Endothelial cell of umbilical vein (primary cell): Measurements from ENCODE around the gene NUP54. TPM values are rescaled to one million over a fixed set of nuclear protein-coding genes. Genes with fewer than 3 reads are reported as not detected.

Experiments used
- BruUV-seq: library from RNA; stranded (reverse); fragments of 400-500 nt; replicated peaks from 2 replicates; lab custom pipeline; 2021; lab: Mats Ljungman, UMichigan
- CTCF ChIA-PET: fragments of 300-600, 350-600 bp; sonication (Branson Sonifier 250); formaldehyde crosslinking; loops from one replicate; lab custom pipeline; 2021; ENCODE audit warnings: antibody characterized with exemption, inconsistent platforms; lab: Charles Lee
- POLR2A ChIA-PET: fragments of 300-600, 350-600 bp; sonication (Branson Sonifier 250); formaldehyde crosslinking; loops from one replicate; lab custom pipeline; 2021; ENCODE audit warnings: antibody characterized with exemption, inconsistent platforms; lab: Charles Lee
- DNase-seq: peaks from one replicate; pipeline ENCODE4 v3.0.0-alpha.2; 2011; ENCODE audit warnings: low read depth, low spot score
- FAIRE-seq: peaks from 2 replicates; lab custom pipeline; 2011; peaks lifted over from hg19 to GRCh38; lab: Jason Lieb, UNC
- H2AFZ ChIP-seq: 2 replicates; pipeline ENCODE4 v1.6.0; 2012; ENCODE audit warnings: low read depth, low read length, control low read depth, inconsistent platforms
- H3K27ac ChIP-seq: 2 replicates; pipeline ENCODE4 v1.5.1; 2011; ENCODE audit warnings: low read depth, mild to moderate bottlenecking, control low read depth, low read length, moderate library complexity; ENCODE audit not compliant: insufficient read depth
- H3K27me3 ChIP-seq, 2 experiments: 2 replicates each; pipeline versions ENCODE4 v1.6.0 to v1.6.1; 2011; ENCODE audit warnings: low read length in 2 of 2, mixed read lengths in 1 of 2; ENCODE audit not compliant: control insufficient read depth in 2 of 2, insufficient read depth in 2 of 2
- H3K36me3 ChIP-seq, 2 experiments: 2 replicates in 1 of 2; 3 replicates in 1 of 2; pipeline ENCODE4 v1.5.1; 2011; ENCODE audit warnings: low read length in 2 of 2, mild to moderate bottlenecking in 1 of 2, moderate library complexity in 1 of 2; ENCODE audit not compliant: control insufficient read depth in 2 of 2, insufficient read depth in 2 of 2; ENCODE audit errors: extremely low read depth in 1 of 2
- H3K4me1 ChIP-seq: 3 replicates; pipeline ENCODE4 v1.5.1; 2011; ENCODE audit warnings: mild to moderate bottlenecking, low read length; ENCODE audit not compliant: control insufficient read depth, insufficient read depth; ENCODE audit errors: extremely low read depth
- H3K4me2 ChIP-seq: 2 replicates; pipeline ENCODE4 v1.6.1; 2011; ENCODE audit warnings: low read length, control low read depth, mixed read lengths; ENCODE audit not compliant: insufficient read depth
- H3K4me3 ChIP-seq, 3 experiments: fragments of 200-600 bp in 1 of 3; sonication (generic), shearing (Covaris generic) in 1 of 3; replicated peaks in 1 of 3; 2 replicates each; pipeline ENCODE4 v1.5.1; 2011 to 2016; ENCODE audit warnings: control low read depth in 3 of 3, low read length in 3 of 3, mild to moderate bottlenecking in 2 of 3, inconsistent platforms in 1 of 3, low read depth in 1 of 3, moderate library complexity in 1 of 3; ENCODE audit not compliant: insufficient read depth in 1 of 3
- H3K79me2 ChIP-seq: 2 replicates; pipeline ENCODE4 v1.6.0; 2012; ENCODE audit warnings: low read length, inconsistent platforms; ENCODE audit not compliant: control insufficient read depth, insufficient read depth
- H3K9ac ChIP-seq: replicated peaks from 2 replicates; pipeline ENCODE3; 2011; ENCODE audit warnings: low read length, control low read depth; ENCODE audit not compliant: insufficient read depth; ENCODE audit errors: extremely low read depth
- H3K9me1 ChIP-seq: replicated peaks from 3 replicates; pipeline ENCODE4 v1.6.0; 2011; ENCODE audit warnings: mild to moderate bottlenecking, low read length; ENCODE audit not compliant: control insufficient read depth, insufficient read depth; ENCODE audit errors: extremely low read depth
- H3K9me3 ChIP-seq: replicated peaks from 2 replicates; pipeline ENCODE4 v1.5.1; 2012; ENCODE audit warnings: low read length, inconsistent platforms; ENCODE audit not compliant: control insufficient read depth, insufficient read depth
- H4K20me1 ChIP-seq: replicated peaks from 2 replicates; pipeline ENCODE3; 2011; ENCODE audit warnings: mild to moderate bottlenecking, low read length; ENCODE audit not compliant: control insufficient read depth, insufficient read depth; ENCODE audit errors: extremely low read depth
- CTCF ChIP-seq, 2 donors: IDR thresholded peaks; 1 replicate in 1 of 2; 2 replicates in 1 of 2; pipeline ENCODE4 v1.5.1; 2011; ENCODE audit warnings: low read length in 2 of 2, mild to moderate bottlenecking in 2 of 2, moderate library complexity in 2 of 2, control low read depth in 1 of 2, inconsistent platforms in 1 of 2, low read depth in 1 of 2; ENCODE audit not compliant: insufficient read depth in 1 of 2; ENCODE audit errors: extremely low read depth in 1 of 2
- EZH2 ChIP-seq: IDR thresholded peaks from 2 replicates; pipeline ENCODE4 v1.6.1; 2012; ENCODE audit warnings: borderline replicate concordance, low read depth, mild to moderate bottlenecking, moderate library complexity, low read length, inconsistent platforms; ENCODE audit not compliant: severe bottlenecking
- FOS ChIP-seq: IDR thresholded peaks from 2 replicates; pipeline ENCODE4 v1.6.1; 2011; ENCODE audit warnings: mild to moderate bottlenecking, low read length, moderate library complexity, borderline replicate concordance; ENCODE audit not compliant: insufficient read depth
- GATA2 ChIP-seq: IDR thresholded peaks from 2 replicates; pipeline ENCODE4 v1.7.0; 2011; ENCODE audit warnings: low read depth, mild to moderate bottlenecking, moderate library complexity, mixed read lengths, low read length; ENCODE audit not compliant: insufficient read length, insufficient read depth
- JUN ChIP-seq: IDR thresholded peaks from 2 replicates; pipeline ENCODE4 v1.6.1; 2011; ENCODE audit warnings: borderline replicate concordance, low read depth; ENCODE audit not compliant: insufficient read length, insufficient read depth
- MAX ChIP-seq: IDR thresholded peaks from 2 replicates; pipeline ENCODE4 v1.6.1; 2011; ENCODE audit not compliant: insufficient read depth, insufficient read length
- MYC ChIP-seq: IDR thresholded peaks from one replicate; pipeline ENCODE4 v1.6.1; 2011; ENCODE audit warnings: mild to moderate bottlenecking, low read depth, low read length
- POLR2A ChIP-seq: IDR thresholded peaks from 2 replicates; pipeline ENCODE4 v1.6.1; 2012; ENCODE audit warnings: low read depth, mild to moderate bottlenecking, control low read depth, low read length
- POLR2AphosphoS5 ChIP-seq: IDR thresholded peaks from 2 replicates; pipeline ENCODE4 v1.6.1; 2012; ENCODE audit warnings: low read depth, mild to moderate bottlenecking, control low read depth, low read length, moderate library complexity; ENCODE audit not compliant: insufficient read depth
- dilution Hi-C: fragments of 300-500 bp; cut with MboI; formaldehyde crosslinking; loops from one replicate; pipeline ENCODE4 v1.15.0; 2019; ENCODE audit warnings: low sequenced_read_pairs; ENCODE audit not compliant: extremely low pct_ligation_motif_present
- intact Hi-C: fragments of 100-400 bp; cut with micrococcal nuclease; formaldehyde crosslinking; loops from one replicate; pipeline ENCODE4 v1.10.0; 2022
- polyA plus RNA-seq, 4 experiments: library from polyadenylated mRNA; depleted of rRNA in 3 of 4; stranded (reverse) in 3 of 4; unstranded in 1 of 4; fragments of >200 nt; gene quantifications; 2 replicates each; pipeline versions ENCODE4 v1.2.1 to v1.2.3, GENCODE V29; 2011 to 2012; ENCODE audit warnings: missing spikeins in 1 of 4
- total RNA-seq: library from RNA; stranded (reverse); gene quantifications from 2 replicates; pipeline ENCODE4 v1.2.3, GENCODE V29; 2021

Gene NUP54
- total and polyA plus RNA-seq, 2 donors (not counting 3 experiments of a cell fraction or from before 2014, with no cell fraction given) = 25.7 to 45.7 TPM

GRCh38 chr4:76141241-76141640 lies 7.0 kb downstream of the NUP54 start:
- no TSS peak for BruUV-seq
- Histone ChIP-seq H3K27me3 (no peaks in the 10 kb centered on the region), H3K27ac (no peak overlapping the region), H4K20me1 (peaks cover 8% of the 10 kb centered on the region), H3K9me1 (no peaks in the 10 kb centered on the region), H3K9ac (no peak overlapping the region), H3K4me2 (no peak overlapping the region), H3K4me3 (no peak overlapping the region), H3K9me3 (no peaks in the 10 kb centered on the region), H3K4me1 (peaks cover 3% of the 10 kb centered on the region), H3K36me3 (peaks cover 6 to 18% of the 10 kb centered on the region in 2 experiments), H3K79me2 (peaks cover 58% of the 10 kb centered on the region), H2AFZ (no peak overlapping the region)
- ChIA-PET CTCF (no interaction called here), POLR2A (no interaction called here)
- FAIRE-seq (no peak), DNase-seq (no peak)
- dilution Hi-C loops = no loop called here
- no peak for TF ChIP-seq POLR2AphosphoS5
- no peak for TF ChIP-seq EZH2
- TF ChIP-seq POLR2A = no peak
- no peak for TF ChIP-seq FOS
- no peak for TF ChIP-seq MAX
- no peak for TF ChIP-seq MYC
- TF ChIP-seq CTCF (IDR thresholded peaks at IDR 0.05; ENCODE audit: extremely low read depth in 1 of 2, insufficient read depth in 1 of 2, low read depth in 1 of 2, low read length in 2 of 2) = no peak
- no peak for TF ChIP-seq GATA2
- no peak for TF ChIP-seq JUN
- intact Hi-C loops = loop anchor here (10.0 kb wide), 1 partner anchor 934 kb away; the partner anchor contains the start of gene CCNI
